DLD1 (cell line): ENCODE measurements around the gene CXCL9.
"Not testable (repeated sequence)": the region's sequence is repeated elsewhere in the genome, so short reads cannot be mapped to it uniquely, and the experiment has no call there.

Source experiments
- in situ Hi-C: cut with HindIII; loops from 2 replicates; pipeline ENCODE4 v1.10.0; 2017; ENCODE audit warnings: low sequenced_read_pairs

Gene CXCL9

GRCh38 chr4:76013540-76013939, 6.2 kb upstream of the CXCL9 start:
- in situ Hi-C loops = no loop called here

GRCh38 chr4:76012388-76012801, 5.1 kb upstream of the CXCL9 start:
- in situ Hi-C loops = no loop called here

GRCh38 chr4:76011700-76012387, 4.5 kb upstream of the CXCL9 start:
- in situ Hi-C loops = no loop called here

GRCh38 chr4:76011018-76011670, 3.8 kb upstream of the CXCL9 start:
- in situ Hi-C loops = no loop called here

- in situ Hi-C loops = no loop called here
Observed at GRCh38 chr4:76010576-76010975, 3.3 kb upstream of the CXCL9 start.

- in situ Hi-C loops = no loop called here
Observed at GRCh38 chr4:76009311-76009710, 2.0 kb upstream of the CXCL9 start.

GRCh38 chr4:76003620-76004019, 3.7 kb downstream of the CXCL9 start:
- in situ Hi-C loops = no loop called here

- in situ Hi-C loops = no loop called here
Observed at GRCh38 chr4:76003035-76003434, 4.3 kb downstream of the CXCL9 start.

- in situ Hi-C loops = no loop called here
Observed at GRCh38 chr4:76002176-76002575, 5.1 kb downstream of the CXCL9 start.

GRCh38 chr4:76001700-76002099, 5.6 kb downstream of the CXCL9 start:
- in situ Hi-C loops = no loop called here

- in situ Hi-C loops = no loop called here
Observed at GRCh38 chr4:76000279-76000678, 7.0 kb downstream of the CXCL9 start.

- in situ Hi-C loops = not testable (repeated sequence)
Observed at GRCh38 chr4:75998525-75999147, 8.7 kb downstream of the CXCL9 start.

GRCh38 chr4:75997946-75998345, 9.4 kb downstream of the CXCL9 start:
- in situ Hi-C loops = no loop called here

GRCh38 chr4:75997081-75997480, 10.2 kb downstream of the CXCL9 start:
- in situ Hi-C loops = no loop called here

GRCh38 chr4:75995727-75996126, 11.6 kb downstream of the CXCL9 start:
- in situ Hi-C loops = no loop called here

GRCh38 chr4:75992462-75992861, 14.8 kb downstream of the CXCL9 start:
- in situ Hi-C loops = loop anchor here (5.0 kb wide), 1 partner anchor 65 kb away; no protein-coding TSS in a partner anchor

- in situ Hi-C loops = loop anchor here (5.0 kb wide), 1 partner anchor 67 kb away; no protein-coding TSS in a partner anchor
Observed at GRCh38 chr4:75989846-75990528, 17.3 kb downstream of the CXCL9 start.

- in situ Hi-C loops = no loop called here
Observed at GRCh38 chr4:75985116-75985515, 22.2 kb downstream of the CXCL9 start.

- in situ Hi-C loops = no loop called here
Observed at GRCh38 chr4:75980576-75980975, 26.7 kb downstream of the CXCL9 start.

- in situ Hi-C loops = no loop called here
Observed at GRCh38 chr4:75976177-75976576, 31.1 kb downstream of the CXCL9 start.

- in situ Hi-C loops = no loop called here
Observed at GRCh38 chr4:75973766-75974165, 33.5 kb downstream of the CXCL9 start.
